Purkinje cell (primary cell): ENCODE results near the gene TNS3. TPM values are rescaled to one million over a fixed set of nuclear protein-coding genes. Genes with fewer than 3 reads are reported as not detected.

Source experiments
- polyA plus RNA-seq: library from polyadenylated mRNA; unstranded; fragments of >200 nt; fragmentation: Nextera tagmentation; gene quantifications from 2 replicates; pipeline ENCODE4 v1.2.1, GENCODE V29; 2014

TNS3 gene
- 11.9 and 13.3 TPM in 2 replicates for polyA plus RNA-seq

GRCh38 chr7:47581804-47582763, at the start of gene TNS3:
TNS3 (minus strand) TSS chr7:47582111; CDS start chr7:47439636, 142,475 bp downstream.

